Endodermal cell (in vitro differentiated cells): ENCODE data around the gene SKAP1. TPM values are rescaled to one million over a fixed set of nuclear protein-coding genes. Genes with fewer than 3 reads are reported as not detected.

Experiments used
- DNase-seq: peaks from one replicate; pipeline ENCODE4 v3.0.0-alpha.2; 2017
- H3K27ac ChIP-seq: 2 replicates; pipeline ENCODE4 v1.5.1; 2013; ENCODE audit warnings: mild to moderate bottlenecking, low read depth, low read length, moderate library complexity
- H3K27me3 ChIP-seq: 2 replicates; pipeline ENCODE4 v1.6.1; 2013; ENCODE audit warnings: mild to moderate bottlenecking, low read length, moderate library complexity; ENCODE audit not compliant: insufficient read depth, control insufficient read depth, poor library complexity, severe bottlenecking
- H3K36me3 ChIP-seq: 2 replicates; pipeline ENCODE4 v1.7.0; 2013; ENCODE audit warnings: mild to moderate bottlenecking, low read length, moderate library complexity; ENCODE audit not compliant: control insufficient read depth, insufficient read depth
- H3K4me1 ChIP-seq: one replicate; pipeline ENCODE4 v1.7.0; 2013; ENCODE audit warnings: low read length; ENCODE audit not compliant: control insufficient read depth, insufficient read depth
- H3K4me3 ChIP-seq: 2 replicates; pipeline ENCODE4 v1.5.1; 2013; ENCODE audit warnings: mild to moderate bottlenecking, low read length, moderate library complexity
- H3K9ac ChIP-seq: 2 replicates; pipeline ENCODE4 v1.6.1; 2013; ENCODE audit warnings: mild to moderate bottlenecking, low read length, moderate library complexity; ENCODE audit not compliant: poor library complexity, severe bottlenecking; ENCODE audit errors: extremely low read depth
- H3K9me3 ChIP-seq: 2 replicates; pipeline ENCODE4 v1.6.1; 2013; ENCODE audit warnings: mild to moderate bottlenecking, low read length, moderate library complexity; ENCODE audit not compliant: control insufficient read depth
- H3K27ac Mint-ChIP-seq: 2 replicates; pipeline ENCODE4 v1.8.0; 2020; ENCODE audit warnings: mixed read lengths
- H3K27me3 Mint-ChIP-seq: 2 replicates; pipeline ENCODE4 v1.8.0; 2021; ENCODE audit warnings: mild to moderate bottlenecking, mixed read lengths; ENCODE audit not compliant: insufficient read depth
- H3K36me3 Mint-ChIP-seq: 2 replicates; pipeline ENCODE4 v1.8.0; 2020; ENCODE audit warnings: low read depth, mixed read lengths
- H3K4me1 Mint-ChIP-seq: 2 replicates; pipeline ENCODE4 v1.8.0; 2020; ENCODE audit warnings: mixed read lengths
- H3K4me3 Mint-ChIP-seq: 2 replicates; pipeline ENCODE4 v1.8.0; 2020; ENCODE audit warnings: mild to moderate bottlenecking, moderate library complexity, mixed read lengths
- H3K9me3 Mint-ChIP-seq: 2 replicates; pipeline ENCODE4 v1.8.0; 2020; ENCODE audit warnings: mild to moderate bottlenecking, mixed read lengths
- CTCF ChIP-seq: fragments of 200-600 bp; sonication (generic); conservative IDR thresholded peaks from 2 replicates; pipeline ENCODE4 v1.5.0; 2021; ENCODE audit warnings: antibody characterized with exemption, mild to moderate bottlenecking
- WGBS, 2 experiments: methylation state at CpG; one replicate each; pipeline versions ENCODE4 v1.1.5 to v1.1.7; 2013; ENCODE audit warnings: missing lambda C conversion rate in 2 of 2, mixed read lengths in 1 of 2; ENCODE audit not compliant: insufficient coverage in 1 of 2, insufficient read length in 1 of 2; 5-methylcytosine and 5-hydroxymethylcytosine counted together
- total RNA-seq, 2 donors: library from RNA; stranded (reverse); fragmentation: NEBNext Ultra II Directional in 1 of 2; extraction: Animal tissue kit (Norgen Biotek cat#: 25700) in 1 of 2; gene quantifications; 2 replicates in 1 of 2; 3 replicates in 1 of 2; pipeline ENCODE4 v1.2.1, GENCODE V29; 2021

The SKAP1 gene
- total RNA-seq, 2 donors from 2014 or later: 0.31 to 0.53 TPM

- Mint-ChIP-seq H3K36me3 (no peaks in the 10 kb centered on the region), H3K27ac (no peak overlapping the region), H3K4me3 (no peak overlapping the region), H3K9me3 (no peaks in the 10 kb centered on the region), H3K27me3 (peaks cover 77% of the 10 kb centered on the region), H3K4me1 (peaks cover 17% of the 10 kb centered on the region)
- TF ChIP-seq CTCF: peak; percentile 17
- Histone ChIP-seq H3K27me3 (peaks cover 33% of the 10 kb centered on the region), H3K9ac (no peak overlapping the region), H3K4me1 (peaks cover 8% of the 10 kb centered on the region), H3K36me3 (no peaks in the 10 kb centered on the region), H3K9me3 (no peaks in the 10 kb centered on the region), H3K4me3 (no peak overlapping the region), H3K27ac (no peak overlapping the region)
- WGBS, 2 experiments: 63 to 72% methylated on average over 4 to 6 of the region's 6 CpGs
- no peak for DNase-seq
Observed at GRCh38 chr17:48470388-48471034, 40.5 kb upstream of the SKAP1 start.

- H3K4me3 ChIP-seq: no peak overlapping the region
- Mint-ChIP-seq H3K36me3 (no peaks in the 10 kb centered on the region), H3K4me3 (no peak overlapping the region), H3K27me3 (peaks cover 77% of the 10 kb centered on the region), H3K9me3 (no peaks in the 10 kb centered on the region), H3K27ac (no peak overlapping the region), H3K4me1 (peaks cover 17% of the 10 kb centered on the region)
- H3K27ac ChIP-seq: no peak overlapping the region
- TF ChIP-seq CTCF: no peak
- WGBS, 2 experiments: 85 to 86% methylated on average over 1 to 2 of the region's 3 CpGs
- H3K4me1 ChIP-seq: peaks cover 8% of the 10 kb centered on the region
- DNase-seq: no peak
- H3K9ac ChIP-seq: no peak overlapping the region
- no peaks in the 10 kb centered on the region for H3K9me3 ChIP-seq
- no peaks in the 10 kb centered on the region for H3K36me3 ChIP-seq
- H3K27me3 ChIP-seq: peaks cover 46% of the 10 kb centered on the region
Observed at GRCh38 chr17:48469227-48469626, 39.2 kb upstream of the SKAP1 start.

- Mint-ChIP-seq H3K36me3 (no peaks in the 10 kb centered on the region), H3K4me3 (no peak overlapping the region), H3K9me3 (no peaks in the 10 kb centered on the region), H3K27me3 (peaks cover 80% of the 10 kb centered on the region), H3K4me1 (peaks cover 17% of the 10 kb centered on the region), H3K27ac (no peak overlapping the region)
- no peak overlapping the region for H3K27ac ChIP-seq
- H3K9ac ChIP-seq: no peak overlapping the region
- H3K4me1 ChIP-seq: peaks cover 8% of the 10 kb centered on the region
- peaks cover 56% of the 10 kb centered on the region for H3K27me3 ChIP-seq
- no peak overlapping the region for H3K4me3 ChIP-seq
- no peaks in the 10 kb centered on the region for H3K9me3 ChIP-seq
- DNase-seq: no peak
- H3K36me3 ChIP-seq: no peaks in the 10 kb centered on the region
- TF ChIP-seq CTCF: no peak
- 89 to 97% methylated on average over 4 of the region's 4 CpGs for WGBS, 2 experiments
Observed at GRCh38 chr17:48468299-48468698, 38.3 kb upstream of the SKAP1 start.
